GM12873 (cell line): Measurements from ENCODE around the gene SETD3.

ENCODE experiments used
- TF ChIP-seq, protein P1 (sequence below): IDR thresholded peaks from 2 replicates; pipeline ENCODE4 v1.5.1; 2012; ENCODE audit warnings: low read depth, mild to moderate bottlenecking, moderate library complexity, low read length, control low read depth; ENCODE audit not compliant: insufficient read depth; ENCODE audit errors: missing control alignments

Gene SETD3

DNA sequence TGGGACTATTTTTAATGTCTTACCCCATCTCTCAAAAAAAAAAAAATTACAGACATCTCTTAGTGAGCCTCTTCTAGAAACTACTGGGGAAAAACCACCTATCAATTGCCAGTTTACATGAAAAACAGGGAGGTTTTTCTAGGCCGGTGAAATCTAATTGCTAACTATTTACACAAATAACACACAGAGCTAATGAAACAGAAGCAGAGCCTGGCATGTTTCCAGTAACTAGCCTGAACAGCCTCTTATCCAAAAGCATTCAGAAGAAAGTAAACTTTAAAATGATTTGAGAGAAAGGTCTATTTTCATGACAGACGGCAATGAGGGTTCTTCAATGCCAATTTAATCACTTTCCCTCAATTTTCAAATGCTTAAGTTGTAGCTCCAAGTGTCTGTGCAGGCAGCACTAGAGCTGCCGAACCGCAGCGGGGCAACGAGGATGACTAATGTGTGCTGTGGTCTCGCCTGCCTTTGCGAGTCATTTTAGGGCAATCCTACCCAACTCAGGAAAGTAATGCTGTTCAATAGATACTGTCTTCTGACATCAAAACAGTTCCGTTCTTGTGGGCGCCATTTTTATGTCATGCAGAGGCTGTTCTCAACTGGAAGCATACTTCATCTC lies 84.6 kb downstream of the SETD3 start:
- TF ChIP-seq, protein P1, sequence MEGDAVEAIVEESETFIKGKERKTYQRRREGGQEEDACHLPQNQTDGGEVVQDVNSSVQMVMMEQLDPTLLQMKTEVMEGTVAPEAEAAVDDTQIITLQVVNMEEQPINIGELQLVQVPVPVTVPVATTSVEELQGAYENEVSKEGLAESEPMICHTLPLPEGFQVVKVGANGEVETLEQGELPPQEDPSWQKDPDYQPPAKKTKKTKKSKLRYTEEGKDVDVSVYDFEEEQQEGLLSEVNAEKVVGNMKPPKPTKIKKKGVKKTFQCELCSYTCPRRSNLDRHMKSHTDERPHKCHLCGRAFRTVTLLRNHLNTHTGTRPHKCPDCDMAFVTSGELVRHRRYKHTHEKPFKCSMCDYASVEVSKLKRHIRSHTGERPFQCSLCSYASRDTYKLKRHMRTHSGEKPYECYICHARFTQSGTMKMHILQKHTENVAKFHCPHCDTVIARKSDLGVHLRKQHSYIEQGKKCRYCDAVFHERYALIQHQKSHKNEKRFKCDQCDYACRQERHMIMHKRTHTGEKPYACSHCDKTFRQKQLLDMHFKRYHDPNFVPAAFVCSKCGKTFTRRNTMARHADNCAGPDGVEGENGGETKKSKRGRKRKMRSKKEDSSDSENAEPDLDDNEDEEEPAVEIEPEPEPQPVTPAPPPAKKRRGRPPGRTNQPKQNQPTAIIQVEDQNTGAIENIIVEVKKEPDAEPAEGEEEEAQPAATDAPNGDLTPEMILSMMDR, result no peak

DNA sequence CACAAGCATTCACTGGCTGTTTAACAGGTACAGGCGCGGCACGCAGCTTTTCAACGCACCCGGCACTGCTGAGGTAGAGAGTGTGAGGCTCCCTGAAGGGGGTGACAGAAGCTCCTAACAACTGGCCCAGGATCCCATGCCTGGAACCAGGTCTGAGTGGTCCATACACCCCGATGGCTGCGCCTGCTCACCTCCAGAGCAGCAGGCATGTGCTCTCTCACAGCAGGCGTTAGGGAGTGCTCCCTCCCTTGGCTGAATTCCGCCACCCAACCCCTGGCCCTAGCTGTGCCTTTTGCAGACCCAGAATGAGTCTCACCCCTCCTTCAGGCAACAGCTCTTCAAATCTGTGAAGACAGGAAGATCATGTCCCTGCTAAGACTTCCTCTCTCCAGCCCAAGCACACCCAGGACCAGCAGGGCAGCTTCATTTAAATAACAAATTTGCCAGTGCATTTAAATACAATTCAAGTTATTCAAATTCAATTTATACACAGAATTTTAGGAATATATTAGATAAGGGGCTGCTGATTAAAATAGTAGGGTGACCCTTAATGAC lies 86.0 kb downstream of the SETD3 start:
- TF ChIP-seq, protein P1, result no peak

- TF ChIP-seq, protein P1, result peak; percentile 96
Observed at GRCh38 chr14:99393059-99393655, 87.5 kb downstream of the SETD3 start.

DNA sequence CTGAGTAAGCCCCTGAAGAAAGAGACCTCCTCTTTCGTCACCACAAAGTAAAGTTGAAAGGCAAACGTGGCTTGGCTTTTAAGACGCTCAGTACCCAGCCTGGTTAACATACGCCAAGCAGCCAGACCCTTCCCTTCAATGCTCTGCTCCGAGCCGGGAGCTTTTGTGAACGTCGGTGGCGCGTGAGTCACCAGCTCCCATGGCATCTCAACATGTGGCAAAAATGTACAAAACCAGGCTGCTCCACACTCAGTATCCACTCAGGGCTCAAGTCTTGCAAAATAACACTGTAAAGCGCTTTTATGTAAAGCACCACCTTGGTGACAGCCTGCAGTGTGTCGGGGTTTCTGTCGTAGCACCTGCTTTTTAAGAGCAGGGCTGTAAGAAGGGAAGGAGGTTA lies 89.0 kb downstream of the SETD3 start:
- TF ChIP-seq, protein P1, result no peak

- TF ChIP-seq, protein P1, result peak; percentile 85
Observed at GRCh38 chr14:99389174-99389826, 91.4 kb downstream of the SETD3 start.

GRCh38 chr14:99388286-99388685 lies 92.4 kb downstream of the SETD3 start:
- TF ChIP-seq, protein P1, result no peak

- TF ChIP-seq, protein P1, result no peak
Observed at GRCh38 chr14:99387880-99388279, 92.8 kb downstream of the SETD3 start.
